Stimulated activated CD4-positive, alpha-beta T cell treated with anti-CD3 and anti-CD28 coated beads, TNF-alpha, amount 100 ng/mL, for 4 hours (primary cell): ENCODE results near the gene COMMD6.
"Not testable (repeated sequence)": the region's sequence is repeated elsewhere in the genome, so short reads cannot be mapped to it uniquely, and the experiment has no call there.

Experiments used
- DNase-seq, 3 experiments: peaks; one replicate each; pipeline ENCODE4 v3.0.0-alpha.2; 2020; ENCODE audit warnings: low read depth in 3 of 3

The COMMD6 gene

GRCh38 chr13:75537401-75538365 is at the start of gene COMMD6:
TSS of gene COMMD6 (minus strand) at chr13:75537841. CDS start at chr13:75537805, 36 bp downstream.
- DNase-seq: peak; percentile 42 to 53 (median 46)

DNA sequence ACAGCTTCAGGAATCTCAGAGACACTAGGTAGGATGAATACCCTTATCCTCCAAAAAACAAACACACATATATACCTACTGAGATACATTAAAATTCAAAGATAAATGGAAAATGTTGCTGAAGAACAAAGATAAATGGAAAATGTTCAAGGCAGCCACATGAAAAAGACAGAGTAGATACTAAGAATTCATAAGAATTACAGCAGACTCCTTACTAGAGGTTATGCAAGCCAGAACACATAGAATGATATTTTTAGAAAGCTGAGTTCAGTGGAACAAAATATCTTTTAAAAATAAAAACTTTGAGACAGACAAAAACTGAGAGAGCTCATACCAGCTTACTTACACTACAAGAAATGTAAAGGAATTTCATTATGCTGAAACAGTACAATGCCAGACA is 47.5 kb upstream of the COMMD6 start:
- no peak for DNase-seq

DNA sequence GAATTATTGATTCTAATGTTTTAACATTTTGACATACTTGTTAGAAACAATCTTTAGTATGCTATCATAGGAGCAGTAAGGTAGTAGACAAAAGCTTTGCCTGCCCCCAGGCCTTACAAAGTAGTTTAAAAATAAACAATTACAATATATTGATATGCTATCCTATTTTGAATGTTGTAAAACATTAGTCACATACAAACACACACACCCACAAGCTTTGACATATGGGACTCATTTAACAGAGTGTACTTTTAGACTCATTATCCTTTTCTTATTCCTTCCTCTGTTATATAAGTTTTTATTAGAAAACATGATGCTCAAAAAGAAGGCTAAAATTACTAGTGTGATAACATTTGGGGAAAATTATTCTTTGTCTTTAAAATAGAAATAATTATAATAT is 45.5 kb upstream of the COMMD6 start:
- no peak for DNase-seq

DNA sequence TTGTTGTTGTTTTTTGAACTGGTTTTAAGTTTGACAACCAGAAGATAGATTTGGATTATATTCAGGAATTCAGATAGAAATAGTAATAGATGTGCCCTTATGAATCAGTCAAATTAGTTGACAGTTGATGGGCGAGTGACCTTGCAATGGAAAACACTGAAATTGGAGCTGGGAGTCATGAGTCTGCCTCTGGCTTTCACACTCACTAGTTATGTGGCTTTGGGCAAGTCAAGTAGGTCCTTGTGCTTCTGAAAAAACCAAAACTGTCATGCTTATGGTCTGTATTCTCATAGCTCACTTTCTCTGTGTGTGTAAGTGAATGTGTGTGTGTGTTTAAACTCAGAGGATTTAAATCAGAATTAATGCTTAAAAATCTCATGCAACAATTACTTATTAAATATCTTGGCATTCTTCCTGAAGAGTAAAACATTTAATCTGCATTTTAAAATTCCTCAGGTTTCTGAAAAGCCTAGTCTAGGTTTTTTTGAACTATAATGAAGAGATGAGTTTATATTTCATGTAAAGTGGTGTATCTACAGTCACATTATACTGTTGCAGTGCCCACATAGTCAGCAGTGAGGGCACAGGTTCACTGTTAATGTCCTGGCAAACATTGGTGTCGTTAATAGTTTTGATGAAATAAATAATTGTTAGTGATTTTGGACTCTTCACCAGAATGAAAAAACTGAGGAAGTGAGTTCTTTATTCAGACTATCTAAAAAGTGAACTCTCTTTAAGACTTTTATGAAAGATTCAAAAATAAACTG is 44.4 kb upstream of the COMMD6 start:
- no peak for DNase-seq

DNA sequence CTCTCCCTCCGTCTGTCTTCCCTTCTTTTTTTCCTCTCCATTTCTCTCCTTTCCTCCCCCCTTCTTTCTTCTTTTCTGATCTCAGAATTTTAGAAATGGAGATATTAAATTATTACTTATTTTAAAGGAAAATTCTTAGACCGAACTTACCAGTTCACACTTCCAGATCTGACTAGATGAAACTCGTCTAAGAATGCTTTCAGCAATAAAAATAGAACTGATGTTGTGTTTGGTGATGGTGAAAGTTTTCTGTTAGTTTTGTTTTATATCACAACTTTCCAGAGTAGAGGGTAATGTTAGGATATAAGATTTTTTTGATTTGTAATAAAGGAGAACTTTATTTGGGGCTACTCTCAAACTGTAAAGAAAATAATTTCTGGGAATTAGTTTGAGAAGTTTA is 41.9 kb upstream of the COMMD6 start:
- DNase-seq: no peak

DNA sequence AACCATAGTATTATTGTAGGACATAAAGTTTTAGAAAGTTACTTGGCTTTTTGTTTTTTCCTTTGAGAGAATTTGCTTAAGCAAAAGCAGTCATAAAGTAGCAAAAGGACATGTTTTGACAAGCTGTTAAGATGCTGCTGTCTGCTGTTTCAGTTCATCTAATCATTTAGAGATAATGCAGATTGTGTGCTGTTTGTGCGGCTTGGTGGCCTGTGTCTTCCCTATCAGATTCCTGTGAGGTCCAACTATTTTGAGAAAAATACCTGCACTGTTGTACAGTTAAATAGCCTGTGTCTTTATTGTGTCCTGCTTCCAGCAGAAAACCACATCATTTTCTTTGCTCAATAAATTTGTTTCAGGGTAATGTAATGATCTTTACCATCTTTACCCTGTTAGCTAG is 31.9 kb upstream of the COMMD6 start:
- DNase-seq: no peak

GRCh38 chr13:75566658-75567057 is 29.0 kb upstream of the COMMD6 start:
- no peak for DNase-seq

- no peak for DNase-seq
Observed at GRCh38 chr13:75558145-75558840, 20.7 kb upstream of the COMMD6 start.

DNA sequence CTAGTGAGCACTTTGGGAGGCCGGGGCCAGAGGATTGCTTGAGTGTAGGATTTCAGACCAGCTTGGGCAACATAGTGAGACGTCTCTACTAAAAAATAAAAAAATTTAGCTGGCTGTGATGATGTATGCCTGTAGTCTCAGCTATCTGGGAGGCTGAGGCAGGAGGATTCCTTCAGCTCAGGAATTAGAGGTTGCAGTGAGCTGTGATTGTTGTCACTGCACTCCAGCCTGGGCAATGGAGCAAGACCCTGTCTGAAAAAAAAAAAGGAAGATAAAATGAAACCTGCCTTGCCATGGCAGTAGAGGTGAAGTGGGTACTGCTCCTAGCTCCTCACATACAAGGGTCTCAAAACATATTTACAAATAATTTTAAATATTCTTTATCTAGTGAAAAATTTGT is 19.3 kb upstream of the COMMD6 start:
- no peak for DNase-seq

DNA sequence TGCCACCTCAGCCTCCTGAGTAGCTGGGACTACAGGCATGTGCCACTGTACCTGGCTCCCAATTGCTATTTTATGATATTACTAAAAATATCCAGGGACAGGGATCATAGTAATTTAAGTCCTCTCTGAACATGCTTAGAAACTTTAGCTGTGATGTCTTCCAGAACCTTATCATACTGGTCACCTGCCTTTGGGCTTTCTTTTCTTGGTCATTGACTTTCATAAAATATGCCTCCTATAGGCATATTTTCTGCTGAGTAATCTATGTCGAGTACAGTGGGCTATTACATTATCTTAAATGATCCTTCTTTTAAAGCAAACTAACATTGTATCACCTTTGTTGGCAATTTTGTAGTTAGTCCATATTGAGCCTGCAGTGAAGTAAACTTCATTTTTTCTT is 18.2 kb upstream of the COMMD6 start:
- DNase-seq: no peak

- DNase-seq: no peak
Observed at GRCh38 chr13:75554981-75555380, 17.3 kb upstream of the COMMD6 start.

GRCh38 chr13:75554464-75554863 is 16.8 kb upstream of the COMMD6 start:
- DNase-seq: no peak

- no peak for DNase-seq
Observed at GRCh38 chr13:75550159-75550567, 12.5 kb upstream of the COMMD6 start.

GRCh38 chr13:75549262-75550158 is 11.9 kb upstream of the COMMD6 start, which contains the start of gene UCHL3:
TSS of gene UCHL3 (plus strand) at chr13:75549791. CDS start at chr13:75549821, 30 bp downstream.
- peak; percentile 95 to 97 (median 97) for DNase-seq

DNA sequence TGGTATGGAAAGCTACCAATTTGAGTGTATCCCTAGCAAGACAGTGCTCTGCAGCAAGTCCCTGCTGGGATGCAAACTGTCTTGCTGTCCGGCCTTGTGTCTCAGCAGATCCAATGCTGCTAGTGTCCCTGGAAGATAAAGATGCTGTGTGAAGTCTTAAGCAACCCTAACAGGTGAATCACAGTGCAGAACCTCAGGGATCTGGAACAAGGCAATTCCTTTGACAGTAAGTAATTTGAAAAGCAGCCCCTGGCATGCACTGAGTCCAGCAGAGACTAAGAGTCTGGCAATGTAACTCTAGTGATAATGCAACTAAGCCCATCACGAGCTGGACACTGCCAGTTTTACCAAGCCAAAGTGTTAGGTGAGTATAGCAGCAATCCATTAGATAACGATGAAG is 10.3 kb upstream of the COMMD6 start:
- no peak for DNase-seq

GRCh38 chr13:75545386-75545785 is 7.7 kb upstream of the COMMD6 start:
- DNase-seq: not testable (repeated sequence)

DNA sequence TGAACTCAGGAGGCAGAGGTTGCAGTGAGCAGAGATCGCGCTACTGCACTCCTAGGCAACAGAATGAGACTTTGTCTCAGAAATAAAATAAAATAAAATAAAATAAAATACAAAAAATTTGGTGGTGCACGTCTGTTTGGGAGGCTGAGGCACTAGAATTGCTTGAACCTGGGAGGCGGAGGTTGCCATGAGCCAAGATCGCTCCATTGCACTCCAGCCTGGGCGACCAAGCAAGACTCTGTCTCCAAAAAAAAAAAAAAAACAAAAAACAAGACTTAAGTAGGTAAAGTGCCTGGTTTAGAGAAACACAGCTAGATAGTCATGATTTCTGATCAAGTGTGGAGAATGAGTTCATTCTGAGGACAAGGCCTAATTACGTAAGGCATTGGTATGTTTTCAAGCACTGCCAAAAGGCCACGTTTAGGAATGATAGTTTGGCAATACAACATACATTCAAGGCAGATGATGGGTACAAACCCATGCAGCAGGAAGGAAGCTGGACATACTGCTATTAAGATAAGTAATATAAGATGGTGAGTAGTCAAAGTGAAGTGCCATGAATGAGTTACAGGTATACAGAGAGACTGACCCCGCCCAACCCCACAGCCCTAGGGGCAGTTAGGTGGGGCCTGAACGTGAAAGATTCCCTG is 7.2 kb upstream of the COMMD6 start:
- DNase-seq: no peak

- no peak for DNase-seq
Observed at GRCh38 chr13:75541961-75542360, 4.3 kb upstream of the COMMD6 start.

GRCh38 chr13:75541287-75541686 is 3.6 kb upstream of the COMMD6 start:
- no peak for DNase-seq

DNA sequence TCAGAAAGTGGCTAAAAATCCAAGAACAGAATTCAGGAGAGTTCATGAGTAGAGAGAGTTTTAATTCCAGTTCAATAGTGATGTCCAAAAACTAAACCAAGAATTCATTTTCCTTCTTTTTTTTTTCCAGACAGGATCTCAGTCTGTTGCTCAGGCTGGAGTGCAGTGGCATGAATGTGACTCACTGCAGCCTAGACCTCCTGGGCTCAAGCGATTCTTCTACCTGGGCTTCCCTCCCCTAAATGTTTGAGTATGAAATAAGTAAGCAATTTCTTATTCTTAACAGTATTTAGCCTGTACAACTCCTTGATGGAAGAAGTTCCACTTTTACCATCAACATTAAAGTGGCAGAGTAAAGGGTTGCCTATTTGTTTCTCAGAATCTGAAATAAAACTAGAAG is 3.8 kb downstream of the COMMD6 start:
- no peak for DNase-seq
